Effector CD8-positive, alpha-beta T cell (primary cell): ENCODE results near the gene GGCT.
A peak's percentile ranks its signal among the peaks of the same experiment; 100 is the strongest.
"Not testable (repeated sequence)": the region's sequence is repeated elsewhere in the genome, so short reads cannot be mapped to it uniquely, and the experiment has no call there.

Experiments used
- DNase-seq: peaks from one replicate; lab custom pipeline; 2025; lab: John Stamatoyannopoulos, UW
- total RNA-seq, 4 experiments: gene quantifications; one replicate each; lab custom pipeline; 2026; lab: John Stamatoyannopoulos, UW

The GGCT gene, protein sequence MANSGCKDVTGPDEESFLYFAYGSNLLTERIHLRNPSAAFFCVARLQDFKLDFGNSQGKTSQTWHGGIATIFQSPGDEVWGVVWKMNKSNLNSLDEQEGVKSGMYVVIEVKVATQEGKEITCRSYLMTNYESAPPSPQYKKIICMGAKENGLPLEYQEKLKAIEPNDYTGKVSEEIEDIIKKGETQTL
- total RNA-seq, result 5.7 to 9.6 (median 7.2) reads per million in 4 experiments

DNA sequence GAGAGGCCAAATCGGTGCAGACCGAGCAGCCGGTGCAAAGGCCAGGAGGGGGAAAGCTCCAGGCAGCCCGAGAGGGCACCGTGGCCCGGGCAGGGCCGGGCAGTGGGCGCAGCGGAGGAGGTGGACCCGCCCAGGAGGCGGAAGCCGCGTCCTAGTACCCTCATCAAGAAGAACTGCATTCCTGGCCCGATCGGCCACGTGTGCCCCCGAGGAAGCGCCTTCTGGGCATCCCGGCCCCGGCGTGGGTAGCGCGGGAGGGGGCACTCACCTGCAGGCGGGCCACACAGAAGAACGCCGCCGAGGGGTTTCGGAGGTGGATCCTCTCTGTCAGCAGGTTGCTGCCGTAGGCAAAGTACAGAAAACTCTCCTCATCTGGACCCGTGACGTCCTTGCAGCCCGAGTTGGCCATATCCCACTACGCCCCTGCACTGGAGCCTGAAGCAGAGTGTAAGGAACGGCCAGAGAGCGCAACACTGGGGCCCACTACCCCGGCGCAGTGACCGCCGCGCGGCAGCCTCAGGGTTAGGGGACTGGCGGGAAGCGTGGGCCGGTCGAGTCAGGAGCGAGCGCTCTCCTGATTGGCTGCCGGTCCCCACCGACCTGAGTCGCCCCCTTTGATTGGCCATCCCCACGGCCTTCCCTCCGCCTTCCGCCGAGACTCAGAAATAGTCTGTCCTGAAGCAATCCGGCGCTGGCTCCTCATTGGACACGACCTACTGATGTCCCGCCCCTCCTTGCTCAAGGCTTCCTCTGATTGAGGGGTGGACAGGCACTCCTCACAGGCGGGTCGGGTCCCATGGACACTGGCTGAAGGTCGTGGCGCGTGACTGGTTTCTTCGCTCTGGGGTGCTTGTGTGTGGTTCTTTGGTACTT lies at the start of gene GGCT:
Gene GGCT, minus strand, starts transcription at position 529 of the 873 bp plus-strand sequence. Its CDS starts 120 bp downstream, at position 409.
- DNase-seq, result peak; percentile 95

DNA sequence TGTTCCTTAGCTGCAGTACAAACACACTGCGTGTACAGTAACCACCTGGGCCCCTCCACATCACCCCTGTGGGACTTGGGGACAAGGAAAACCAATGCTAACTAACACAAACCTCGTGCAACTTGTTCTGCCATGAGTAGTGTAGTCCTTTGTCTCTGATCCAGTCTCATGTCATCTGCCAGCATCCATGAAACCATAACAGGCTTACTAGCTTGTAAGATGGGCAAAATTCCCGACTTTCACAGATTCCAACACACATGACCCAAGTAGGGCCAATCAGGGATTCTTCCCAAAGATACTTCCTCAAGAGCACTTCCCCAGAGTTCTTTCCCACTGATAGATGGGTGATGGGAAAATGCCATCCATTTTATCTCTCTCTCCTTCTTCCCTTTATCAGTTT lies 48.9 kb upstream of the GGCT start:
- no peak for DNase-seq

DNA sequence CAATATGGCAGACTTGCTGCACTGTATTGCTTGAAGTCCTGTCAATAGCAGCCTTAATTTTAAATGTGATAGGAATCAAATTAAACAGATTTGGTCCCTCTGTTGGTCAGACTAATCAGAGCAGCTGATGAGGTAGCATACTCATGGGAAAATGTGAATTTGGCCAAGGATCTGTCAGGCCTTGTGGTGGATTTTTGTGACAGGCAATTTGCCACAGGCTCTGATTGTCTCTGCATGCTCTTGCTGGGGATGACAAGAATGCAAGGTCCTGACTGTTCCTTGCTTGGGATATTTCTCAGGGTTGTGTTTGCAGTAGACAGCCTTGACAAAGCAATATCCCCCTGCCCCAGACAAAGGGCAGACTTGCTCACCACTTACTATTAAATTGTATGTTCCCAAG lies 48.5 kb upstream of the GGCT start:
- DNase-seq, result no peak

DNA sequence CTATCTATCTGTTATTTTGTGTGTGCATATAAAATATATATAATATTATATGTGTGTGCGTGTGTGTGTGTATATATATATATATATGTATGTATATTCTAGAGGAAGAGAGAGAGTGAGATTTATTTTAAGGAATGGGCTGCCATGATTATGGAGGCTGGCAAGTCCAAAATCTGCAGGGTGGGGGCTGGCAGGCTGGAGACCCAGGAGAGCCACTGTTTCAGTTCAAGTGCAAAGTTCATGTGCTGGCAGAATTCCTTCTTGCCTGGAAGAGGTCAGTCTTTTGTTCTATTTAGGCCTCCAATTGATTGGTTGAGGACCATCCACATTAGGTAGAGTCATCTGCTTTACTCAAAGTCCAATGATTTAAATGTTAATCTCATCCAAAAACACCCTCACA lies 47.7 kb upstream of the GGCT start:
- no peak for DNase-seq

DNA sequence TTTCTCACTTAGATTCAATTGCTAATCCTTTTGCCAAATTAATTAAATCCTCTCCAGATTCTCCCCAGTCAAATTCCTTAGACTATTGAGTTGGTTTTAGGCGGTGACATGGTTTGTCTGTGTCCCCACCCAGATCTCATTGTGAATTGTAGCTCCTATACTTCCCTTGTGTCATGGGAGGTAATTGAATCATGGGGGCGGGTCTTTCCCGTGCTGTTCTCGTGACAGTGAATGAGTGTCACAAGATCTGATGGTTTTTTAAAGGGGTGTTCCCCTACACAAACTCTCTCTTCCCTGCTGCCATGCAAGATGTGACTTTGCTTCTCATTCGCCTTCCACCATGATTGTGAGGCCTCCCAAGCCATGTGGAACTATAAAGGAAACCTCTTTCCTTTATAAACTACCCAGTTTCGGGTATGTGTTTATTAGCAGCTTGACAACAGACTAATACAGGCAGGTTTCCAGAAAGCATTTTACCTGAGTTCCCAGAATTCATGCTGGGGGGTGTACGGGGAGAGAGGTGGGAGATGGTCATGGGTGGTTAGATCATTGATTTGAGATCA lies 45.4 kb upstream of the GGCT start:
- DNase-seq, result no peak

DNA sequence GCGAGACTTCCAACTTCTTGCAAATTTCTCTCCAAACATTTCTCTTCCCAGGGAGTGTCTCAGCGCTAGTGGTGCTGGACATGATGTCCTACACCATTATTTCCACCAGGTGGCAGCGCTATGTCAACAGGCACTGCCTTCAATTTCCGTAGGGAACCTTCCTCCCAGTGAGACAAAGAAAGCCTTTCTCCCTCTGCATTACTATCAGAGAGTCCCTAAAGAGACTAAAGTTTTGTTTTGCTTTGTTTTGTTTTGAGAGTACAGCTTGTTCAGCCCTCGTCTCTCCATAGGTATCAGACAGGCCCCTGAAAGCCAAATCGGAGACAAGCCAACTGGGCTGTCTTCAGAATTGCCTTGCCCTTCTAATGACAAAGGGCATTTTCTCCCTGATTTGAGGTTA lies 44.2 kb upstream of the GGCT start:
- DNase-seq, result peak; percentile 1

DNA sequence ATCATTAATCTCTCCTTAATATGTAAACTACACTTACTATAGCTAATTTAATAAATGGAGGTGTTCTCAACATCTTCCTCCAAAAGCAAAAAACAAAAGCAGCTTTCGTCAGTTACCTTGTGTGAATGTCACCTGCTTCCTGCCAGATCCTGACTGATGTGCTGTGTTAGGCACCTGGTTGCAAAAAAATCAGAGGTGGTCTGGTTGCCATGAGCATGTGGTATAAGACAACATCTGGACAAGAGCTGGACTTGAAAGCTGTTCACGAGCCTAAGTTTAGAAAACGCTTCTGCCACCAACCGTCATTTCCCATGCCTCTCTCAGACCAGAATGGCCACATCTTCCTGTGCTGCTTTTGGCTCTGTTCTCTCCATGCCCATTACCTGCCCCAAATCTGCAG lies 42.0 kb upstream of the GGCT start:
- DNase-seq, result no peak

DNA sequence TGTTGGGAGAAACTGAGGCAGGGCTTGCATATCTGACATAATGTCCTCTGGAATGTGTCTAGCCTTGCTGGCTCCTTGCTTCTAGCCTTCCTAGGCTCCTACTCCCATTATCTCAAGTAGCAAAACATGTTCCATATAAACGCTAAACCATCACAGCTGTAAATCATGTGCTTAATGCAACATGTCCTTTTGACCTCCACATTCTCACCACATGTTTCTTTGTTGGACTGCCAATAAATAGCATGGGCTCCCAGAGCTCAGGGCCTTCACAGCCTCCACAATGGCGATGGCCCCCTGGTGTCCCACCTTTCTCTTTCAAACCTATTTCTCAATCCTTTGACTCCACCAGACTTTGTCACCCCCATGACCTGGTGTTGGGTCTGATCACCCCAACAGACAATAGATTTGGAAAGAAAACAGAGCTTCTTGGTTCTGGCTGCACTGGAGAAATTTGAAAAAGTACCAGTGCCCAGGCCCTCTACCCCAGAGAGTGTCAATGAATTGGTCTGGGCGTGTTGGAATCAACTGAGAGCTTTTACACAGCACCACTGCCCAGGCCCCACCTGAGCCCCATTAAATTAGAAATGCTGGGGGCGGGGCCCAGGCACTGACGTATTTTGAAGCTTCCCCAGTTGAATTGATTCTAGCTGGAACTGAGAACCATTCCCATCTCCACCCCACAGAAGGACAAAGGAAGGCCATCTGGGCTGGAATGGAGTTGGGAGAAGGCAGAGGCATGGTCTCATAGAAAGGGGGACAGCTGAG lies 41.3 kb upstream of the GGCT start:
- DNase-seq, result no peak

DNA sequence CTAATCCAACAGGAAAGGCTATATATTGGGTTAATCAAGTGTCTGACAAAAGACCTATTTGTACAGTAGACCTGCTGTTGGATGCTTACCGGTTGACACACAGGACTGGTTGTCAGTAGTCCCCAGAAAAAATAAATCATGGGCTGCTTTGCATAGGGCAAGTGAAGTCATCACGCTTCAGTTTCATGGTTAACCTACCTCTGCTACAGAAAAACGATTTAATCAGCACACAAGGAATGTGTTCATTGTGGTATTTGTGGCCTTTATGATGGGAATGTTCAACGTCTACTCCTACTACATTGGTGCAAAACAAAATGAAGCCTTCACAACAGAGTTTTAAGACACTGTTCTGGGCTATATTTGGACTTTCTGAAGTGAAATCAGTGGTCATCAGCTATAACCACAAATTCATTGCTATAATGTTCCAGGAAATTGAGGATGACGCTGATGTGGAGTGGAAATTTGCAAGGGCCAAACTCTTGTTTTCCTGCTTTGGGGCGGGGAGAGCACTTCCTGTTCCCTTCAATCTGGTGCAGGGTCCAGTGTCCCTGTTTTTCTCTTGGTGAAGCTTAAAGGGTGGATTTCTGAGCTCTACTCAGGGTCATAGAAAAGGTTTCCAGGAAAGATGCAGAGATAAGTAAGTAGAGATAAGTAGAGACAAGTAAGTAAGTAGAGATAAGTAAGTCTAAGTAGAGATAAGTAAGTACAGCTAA lies 39.3 kb upstream of the GGCT start:
- DNase-seq, result no peak

DNA sequence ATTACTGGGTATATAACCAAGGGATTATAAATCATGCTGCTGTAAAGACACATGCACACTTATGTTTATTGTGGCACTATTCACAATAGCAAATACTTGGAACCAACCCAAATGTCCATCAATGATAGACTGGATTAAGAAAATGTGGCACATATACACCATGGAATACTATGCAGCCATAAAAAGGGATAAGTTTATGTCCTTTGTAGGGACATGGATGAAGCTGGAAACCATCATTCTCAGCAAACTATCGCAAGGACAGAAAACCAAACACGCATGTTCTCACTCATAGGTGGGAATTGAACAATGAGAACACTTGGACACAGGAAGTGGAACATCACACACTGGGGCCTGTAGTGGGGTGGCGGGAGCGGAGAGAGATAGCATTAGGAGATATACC lies 38.5 kb upstream of the GGCT start:
- DNase-seq, result not testable (repeated sequence)

DNA sequence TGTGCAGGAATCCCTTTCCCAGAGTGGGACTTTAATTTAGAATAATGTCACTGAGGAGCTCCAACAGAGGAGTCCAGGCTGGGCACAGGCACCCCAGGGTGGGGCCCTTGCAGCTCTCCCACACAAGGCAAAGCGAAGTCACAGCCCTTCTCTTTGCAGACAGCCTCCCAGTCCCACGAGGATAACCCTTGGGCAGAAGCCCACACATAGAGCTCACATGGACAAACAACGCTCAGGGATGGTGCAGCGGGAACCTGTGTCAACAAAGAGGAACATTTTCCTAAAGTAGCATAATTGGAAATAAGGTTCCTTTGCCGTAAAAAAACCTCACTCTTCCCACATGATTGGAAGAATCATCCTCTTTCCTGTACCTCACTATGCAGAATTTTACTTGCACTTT lies 29.3 kb upstream of the GGCT start:
- DNase-seq, result no peak

DNA sequence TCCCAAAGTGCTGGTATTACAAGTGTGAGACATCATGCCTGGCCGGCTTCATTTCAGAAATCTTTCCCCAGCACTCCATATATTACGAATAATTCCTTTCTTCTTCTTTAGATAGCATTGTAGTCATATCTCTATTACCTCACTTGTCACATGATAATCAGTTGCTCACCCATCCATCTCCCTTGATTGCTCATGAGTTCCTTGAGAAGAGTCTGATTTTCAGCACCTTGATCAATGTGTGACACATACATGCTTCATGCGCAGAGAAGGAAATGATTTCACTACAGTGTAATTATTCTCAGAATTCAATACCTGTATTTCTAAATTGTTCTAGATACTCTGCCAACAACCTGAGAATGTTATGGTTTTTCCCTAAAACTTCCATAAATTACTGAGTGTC lies 26.7 kb upstream of the GGCT start:
- DNase-seq, result no peak

DNA sequence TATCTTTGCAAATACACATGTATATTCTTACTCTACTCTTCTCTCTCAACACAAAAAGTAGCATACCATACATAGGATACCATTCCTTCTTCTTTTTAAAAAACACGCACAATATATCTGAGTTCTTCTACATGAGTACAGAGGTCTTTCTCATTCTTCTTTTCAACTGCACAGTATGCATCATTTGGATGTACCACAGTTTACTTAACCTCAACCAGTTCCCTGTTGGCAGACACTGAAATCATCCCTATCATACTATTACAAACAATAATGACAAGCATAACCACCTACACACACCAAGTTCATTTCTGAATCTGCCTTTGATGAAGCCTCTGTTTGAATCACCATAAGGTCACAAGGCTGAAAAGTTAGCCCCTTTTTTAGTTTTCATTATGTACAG lies 25.7 kb upstream of the GGCT start:
- no peak for DNase-seq

DNA sequence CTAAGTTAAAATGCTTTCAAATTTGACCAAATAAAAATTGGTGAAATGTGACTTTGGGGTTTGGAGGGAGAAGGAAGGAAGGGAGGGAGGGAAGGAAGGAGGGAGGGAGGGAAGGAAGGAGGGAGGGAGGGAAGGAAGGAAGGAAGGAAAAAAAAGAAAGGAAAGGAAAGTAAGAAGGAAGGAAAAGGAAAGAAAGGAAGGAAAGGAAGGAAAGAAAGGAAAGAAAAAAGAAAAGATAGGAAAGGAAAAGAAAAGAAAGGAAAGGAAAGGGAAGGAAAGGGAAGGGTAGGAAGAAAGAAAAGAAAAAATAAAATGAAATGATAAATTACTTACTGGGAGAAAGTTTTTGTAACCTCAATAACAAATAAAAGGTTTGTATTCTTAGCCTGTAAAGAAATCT lies 24.1 kb upstream of the GGCT start:
- DNase-seq, result no peak

DNA sequence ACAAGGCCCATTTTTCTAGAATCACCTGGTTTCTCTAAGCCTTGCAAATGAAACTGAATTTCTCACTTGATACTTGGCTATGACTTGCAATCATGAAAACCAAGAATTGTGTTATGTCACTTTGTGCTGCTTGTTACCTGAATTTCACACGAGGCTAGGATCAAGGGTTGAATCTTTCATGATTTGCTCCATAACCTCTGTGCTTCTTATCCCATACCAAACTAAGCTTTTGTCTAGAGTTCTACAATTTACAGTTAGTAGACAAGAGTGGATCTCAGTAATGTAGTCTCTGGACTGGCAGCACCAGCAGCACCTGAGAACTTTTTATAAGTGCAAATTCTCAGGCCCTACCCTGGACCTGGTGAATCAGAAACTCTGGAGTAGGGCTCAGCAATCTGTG lies 22.7 kb upstream of the GGCT start:
- not testable (repeated sequence) for DNase-seq

DNA sequence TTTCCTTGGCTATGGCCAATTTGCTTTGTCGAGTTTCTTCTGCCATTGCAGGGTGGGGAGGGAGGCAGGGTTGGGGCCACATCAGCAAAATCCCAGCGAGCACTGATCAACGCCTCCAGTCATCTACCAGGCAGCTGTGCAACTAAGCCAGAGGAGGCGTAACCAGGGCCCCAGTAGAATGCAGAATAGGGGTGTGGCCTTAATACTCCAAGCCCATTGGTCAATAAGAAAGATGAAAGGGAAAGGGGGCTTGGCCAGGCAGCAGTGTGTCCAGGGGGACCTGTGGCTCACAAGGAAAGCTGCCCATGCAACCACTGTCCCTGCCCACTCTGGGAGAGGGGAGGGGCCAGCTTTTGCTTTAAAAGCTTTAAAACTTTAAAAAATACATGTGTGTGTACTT lies 21.5 kb upstream of the GGCT start:
- no peak for DNase-seq

DNA sequence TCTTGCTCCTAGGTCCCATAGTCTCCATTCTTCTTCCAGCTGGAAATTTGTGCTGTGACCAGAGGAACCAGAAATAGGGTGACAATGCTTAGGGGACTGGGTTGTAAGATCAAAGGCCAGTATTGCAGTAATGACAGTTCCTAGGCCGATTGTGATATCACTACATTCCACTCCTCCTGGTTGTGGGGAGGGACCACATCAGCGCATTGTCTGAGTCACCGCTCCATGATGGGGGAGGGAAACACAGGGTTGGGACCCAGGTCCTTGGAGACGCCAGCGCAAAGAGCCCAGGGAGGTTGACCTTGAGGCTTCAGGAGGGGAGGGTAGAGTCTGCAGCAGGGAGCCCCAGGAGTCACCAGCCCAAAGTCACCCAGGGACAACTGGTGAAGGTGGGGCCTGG lies 20.8 kb upstream of the GGCT start:
- DNase-seq, result no peak

DNA sequence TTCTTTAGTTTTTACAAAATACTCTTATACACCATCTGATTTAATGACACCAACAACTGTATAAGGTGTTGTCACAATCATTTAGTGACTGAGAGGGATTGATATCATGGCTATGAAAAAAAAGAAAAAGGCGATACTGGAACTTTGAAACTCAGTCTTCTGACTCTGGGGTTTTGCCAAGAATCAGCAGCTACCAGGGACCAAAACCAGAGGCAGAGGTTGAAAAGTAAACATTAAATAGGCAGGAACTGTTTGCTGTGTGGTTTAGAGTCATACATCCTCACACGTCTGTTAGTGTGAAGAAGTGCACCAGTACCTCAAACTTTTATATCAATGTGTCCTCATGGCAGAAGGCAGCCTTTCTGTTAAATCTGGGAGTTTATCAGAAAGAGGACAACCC lies 19.9 kb upstream of the GGCT start:
- DNase-seq, result no peak

DNA sequence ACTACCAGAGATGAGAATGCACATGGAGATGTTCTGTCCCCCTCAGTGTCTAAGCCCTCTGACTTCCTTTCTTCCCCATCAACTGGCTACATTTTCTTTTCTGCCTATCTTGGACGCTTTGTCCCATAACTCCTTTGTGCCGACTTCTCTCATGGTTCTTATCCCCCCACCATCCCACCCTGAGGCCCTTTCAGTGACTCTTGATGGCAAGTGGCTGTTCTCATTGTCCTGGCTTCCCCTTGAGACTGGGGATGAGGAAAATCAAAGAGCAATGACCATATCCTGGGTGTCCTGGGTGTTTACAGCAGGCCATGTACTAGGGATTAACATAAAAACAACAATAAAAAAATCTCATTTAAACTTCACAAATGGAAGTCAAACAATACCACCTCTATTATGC lies 18.8 kb upstream of the GGCT start:
- no peak for DNase-seq

DNA sequence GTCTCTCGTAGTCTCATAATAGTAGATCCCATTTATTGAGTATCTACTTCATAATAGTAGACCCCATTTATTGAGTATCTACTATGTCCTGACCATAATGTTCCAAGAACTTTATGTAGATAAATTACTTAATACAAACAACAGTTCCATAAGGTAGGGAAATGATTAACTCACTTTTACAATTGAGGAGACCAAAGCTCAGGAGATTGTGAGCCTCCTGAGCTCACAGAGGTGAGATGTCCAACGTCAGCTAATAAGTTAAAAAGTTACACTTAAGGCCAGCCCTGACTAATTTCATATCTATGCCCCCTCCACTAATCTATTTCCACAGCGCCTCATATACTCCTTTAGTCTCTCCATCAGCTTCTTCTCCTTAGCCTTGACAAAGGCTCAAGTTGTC lies 17.5 kb upstream of the GGCT start:
- DNase-seq, result no peak

DNA sequence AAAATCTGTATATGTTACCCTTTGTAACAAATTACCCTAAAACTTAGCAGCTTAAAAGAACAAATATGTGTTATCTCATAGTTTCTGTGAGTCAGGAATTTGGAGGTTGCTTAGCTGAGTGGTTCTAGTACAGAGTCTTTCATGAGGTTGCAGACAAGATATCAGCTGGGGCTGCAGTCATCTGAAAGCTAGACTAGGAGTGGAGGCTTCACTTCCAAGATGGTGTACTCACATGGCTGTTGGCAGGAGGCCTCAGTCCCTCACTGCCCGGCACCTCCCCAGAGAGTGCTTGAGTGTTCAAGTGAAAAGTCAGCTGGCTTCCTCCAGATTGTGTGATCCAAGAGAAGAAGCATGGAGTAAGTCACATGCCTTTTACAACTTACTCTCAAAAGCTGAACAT lies 16.9 kb upstream of the GGCT start:
- DNase-seq, result no peak

DNA sequence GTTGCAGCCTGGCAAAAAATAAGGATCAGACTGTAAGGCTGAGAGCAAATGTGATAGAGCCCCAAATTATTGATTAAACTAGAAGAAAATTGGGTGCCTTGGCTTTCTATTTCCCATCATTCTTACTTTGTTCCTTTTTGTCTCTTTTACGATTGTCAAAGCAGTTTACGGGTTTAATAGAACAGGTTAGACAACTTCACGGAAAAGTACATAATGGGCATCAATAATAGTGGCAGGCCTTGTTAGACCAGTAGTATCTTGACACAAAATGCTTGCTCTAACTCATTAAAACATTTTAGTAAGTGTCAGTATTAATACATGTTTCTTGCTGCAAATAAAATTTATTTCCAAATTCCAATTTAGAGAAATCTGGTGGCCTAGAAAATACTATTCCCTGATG lies 14.5 kb upstream of the GGCT start:
- no peak for DNase-seq
